AG09319 (cell line): ENCODE results near the gene PFKP.

Experiments used
- DNase-seq: peaks from one replicate; pipeline ENCODE4 v3.0.0-alpha.2; 2010; ENCODE audit warnings: low read depth; ENCODE audit errors: extremely low read depth
- TF ChIP-seq, protein P1 (sequence below): IDR thresholded peaks from 2 replicates; pipeline ENCODE4 v1.5.1; 2011; ENCODE audit warnings: low read depth, mild to moderate bottlenecking, inconsistent platforms, low read length, moderate library complexity

PFKP gene

DNA sequence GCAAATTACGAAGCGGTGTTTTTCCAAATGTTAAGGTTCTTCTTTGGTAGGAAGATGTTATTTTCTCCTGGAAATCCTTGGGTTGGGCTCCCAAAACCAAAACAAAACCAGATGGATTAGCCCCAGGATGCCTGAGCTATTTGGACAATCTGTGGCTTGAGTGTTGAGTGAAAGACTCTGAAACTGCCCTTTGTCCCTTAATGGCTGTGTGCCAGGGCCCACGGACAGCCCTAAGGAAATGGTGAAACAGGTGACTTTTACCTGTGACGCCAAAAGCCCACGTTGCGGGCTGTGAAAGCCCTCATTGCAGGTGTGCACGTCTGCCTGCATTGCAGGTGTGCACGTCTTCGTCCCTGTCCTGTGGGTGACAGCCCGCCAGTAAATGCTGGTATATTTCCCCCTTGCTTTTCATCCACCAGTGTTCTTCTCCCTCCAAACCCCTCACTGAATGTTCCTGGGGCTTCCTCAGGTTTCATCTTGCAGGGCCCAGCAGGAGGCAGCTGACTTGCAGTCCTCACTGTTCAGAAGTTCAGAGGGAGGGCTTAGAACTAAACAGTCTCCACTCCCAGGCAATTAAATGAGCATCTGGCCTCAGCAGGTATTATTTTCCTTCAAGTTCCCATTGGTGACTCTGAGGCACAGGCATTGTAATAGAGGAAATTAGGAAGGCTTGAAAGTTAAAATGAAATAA lies 10.7 kb downstream of the PFKP start:
- no peak for DNase-seq

DNA sequence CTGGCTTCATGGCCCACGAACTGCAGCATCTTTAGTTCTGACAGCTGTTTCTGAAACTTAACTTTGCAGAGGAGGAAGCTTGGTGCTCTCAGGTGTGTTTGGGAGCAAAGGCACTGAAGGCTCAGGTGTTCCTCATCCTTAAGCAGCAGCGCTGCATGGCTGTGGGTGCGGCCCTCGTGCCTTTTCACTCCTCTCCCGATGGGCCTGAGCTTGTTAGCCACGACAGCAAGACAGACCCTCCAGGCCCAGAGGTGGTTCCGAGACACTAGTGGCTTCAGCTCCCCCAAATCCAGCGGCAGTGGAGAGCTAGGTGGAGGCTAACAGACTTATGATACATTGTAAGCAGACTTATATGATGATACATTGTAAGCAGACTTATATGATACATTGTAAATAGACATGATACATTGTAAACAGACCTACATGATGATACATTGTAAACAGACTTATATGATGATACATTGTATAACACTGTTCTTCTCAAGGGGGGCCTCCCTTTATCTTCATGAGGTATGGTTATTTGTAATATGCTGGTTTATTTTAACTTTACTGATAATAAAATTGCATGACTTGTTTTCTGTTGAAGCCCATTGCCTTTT lies 14.1 kb downstream of the PFKP start:
- DNase-seq: no peak
- TF ChIP-seq, protein P1, sequence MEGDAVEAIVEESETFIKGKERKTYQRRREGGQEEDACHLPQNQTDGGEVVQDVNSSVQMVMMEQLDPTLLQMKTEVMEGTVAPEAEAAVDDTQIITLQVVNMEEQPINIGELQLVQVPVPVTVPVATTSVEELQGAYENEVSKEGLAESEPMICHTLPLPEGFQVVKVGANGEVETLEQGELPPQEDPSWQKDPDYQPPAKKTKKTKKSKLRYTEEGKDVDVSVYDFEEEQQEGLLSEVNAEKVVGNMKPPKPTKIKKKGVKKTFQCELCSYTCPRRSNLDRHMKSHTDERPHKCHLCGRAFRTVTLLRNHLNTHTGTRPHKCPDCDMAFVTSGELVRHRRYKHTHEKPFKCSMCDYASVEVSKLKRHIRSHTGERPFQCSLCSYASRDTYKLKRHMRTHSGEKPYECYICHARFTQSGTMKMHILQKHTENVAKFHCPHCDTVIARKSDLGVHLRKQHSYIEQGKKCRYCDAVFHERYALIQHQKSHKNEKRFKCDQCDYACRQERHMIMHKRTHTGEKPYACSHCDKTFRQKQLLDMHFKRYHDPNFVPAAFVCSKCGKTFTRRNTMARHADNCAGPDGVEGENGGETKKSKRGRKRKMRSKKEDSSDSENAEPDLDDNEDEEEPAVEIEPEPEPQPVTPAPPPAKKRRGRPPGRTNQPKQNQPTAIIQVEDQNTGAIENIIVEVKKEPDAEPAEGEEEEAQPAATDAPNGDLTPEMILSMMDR: no peak

More for the DNA sequence above, 10.7 kb downstream of the PFKP start:
- TF ChIP-seq, protein P1: no peak

DNA sequence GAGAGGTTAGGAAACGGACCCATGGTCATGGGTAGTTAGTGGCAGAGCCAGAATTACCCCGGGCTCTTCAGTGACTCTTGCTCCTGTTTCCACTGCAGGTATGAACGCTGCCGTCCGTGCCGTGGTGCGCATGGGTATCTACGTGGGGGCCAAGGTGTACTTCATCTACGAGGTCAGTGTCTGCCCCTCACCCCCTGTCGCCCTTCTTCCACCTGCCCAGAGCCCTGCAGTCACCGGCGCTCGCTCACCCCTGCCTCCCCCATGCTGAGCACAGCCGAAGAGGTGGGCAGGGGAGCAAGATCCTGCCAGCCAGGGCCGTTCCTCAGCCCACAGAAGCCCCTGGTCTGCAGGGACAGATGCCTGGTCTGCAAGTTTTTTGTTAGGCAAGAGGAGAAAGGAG lies 14.9 kb downstream of the PFKP start:
- DNase-seq: no peak
- TF ChIP-seq, protein P1: no peak

DNA sequence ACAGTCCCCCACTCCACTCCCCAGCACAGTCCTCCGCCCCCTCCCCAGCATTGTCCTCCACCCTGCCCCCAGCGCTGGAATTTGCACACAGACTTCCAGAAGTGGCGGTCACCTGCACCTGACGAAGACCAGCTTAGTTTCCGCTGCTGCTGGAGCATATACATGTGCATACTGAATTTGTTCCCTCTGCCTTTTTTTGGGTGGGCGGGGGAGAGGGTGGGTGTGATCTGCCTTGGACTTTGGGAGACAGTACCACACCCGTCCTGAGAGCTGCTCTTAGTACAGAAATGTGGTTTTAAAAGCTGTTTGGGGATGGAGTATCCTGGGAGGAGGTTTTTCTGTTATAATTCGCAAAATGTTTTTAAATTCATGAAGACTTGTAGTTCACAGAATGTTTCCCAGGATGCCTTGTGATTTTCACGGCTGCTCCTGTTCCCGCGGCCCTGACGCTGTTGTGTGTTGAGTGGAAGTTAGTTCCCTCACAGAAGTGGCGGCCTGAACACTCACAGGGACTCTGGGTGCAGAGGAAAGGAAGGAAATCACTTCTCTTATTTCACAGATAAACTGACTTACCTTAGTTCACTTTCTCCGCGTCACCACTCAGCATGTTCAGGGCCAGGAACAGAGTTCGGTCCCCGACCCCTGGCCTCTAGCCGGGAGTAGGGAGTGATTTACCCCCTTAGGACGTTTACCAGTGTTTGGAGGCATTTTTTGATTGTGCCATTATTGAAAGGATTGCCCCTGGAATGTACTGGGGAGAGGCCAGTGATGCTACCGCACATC lies 18.6 kb downstream of the PFKP start:
- no peak for DNase-seq
- TF ChIP-seq, protein P1: no peak

DNA sequence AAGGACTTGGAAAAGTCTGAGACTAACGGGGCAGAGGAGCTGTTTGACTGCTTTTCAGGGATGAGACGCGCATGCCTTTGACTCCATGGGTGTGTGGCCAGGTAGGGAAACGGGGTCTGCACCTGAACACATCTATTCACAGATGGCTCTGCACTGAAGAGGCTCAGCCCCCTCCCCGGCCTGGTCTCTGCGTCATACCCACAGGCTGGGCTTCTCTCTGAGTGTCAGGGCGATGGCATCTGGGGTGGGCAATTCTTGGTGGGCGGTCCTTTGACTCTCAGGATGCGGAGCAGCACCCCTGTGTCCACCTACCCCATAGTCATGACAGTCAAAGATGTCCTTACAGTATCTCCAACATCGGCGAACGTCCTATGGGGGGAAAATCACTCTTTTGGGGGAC lies 23.0 kb downstream of the PFKP start:
- TF ChIP-seq, protein P1: no peak
- no peak for DNase-seq

DNA sequence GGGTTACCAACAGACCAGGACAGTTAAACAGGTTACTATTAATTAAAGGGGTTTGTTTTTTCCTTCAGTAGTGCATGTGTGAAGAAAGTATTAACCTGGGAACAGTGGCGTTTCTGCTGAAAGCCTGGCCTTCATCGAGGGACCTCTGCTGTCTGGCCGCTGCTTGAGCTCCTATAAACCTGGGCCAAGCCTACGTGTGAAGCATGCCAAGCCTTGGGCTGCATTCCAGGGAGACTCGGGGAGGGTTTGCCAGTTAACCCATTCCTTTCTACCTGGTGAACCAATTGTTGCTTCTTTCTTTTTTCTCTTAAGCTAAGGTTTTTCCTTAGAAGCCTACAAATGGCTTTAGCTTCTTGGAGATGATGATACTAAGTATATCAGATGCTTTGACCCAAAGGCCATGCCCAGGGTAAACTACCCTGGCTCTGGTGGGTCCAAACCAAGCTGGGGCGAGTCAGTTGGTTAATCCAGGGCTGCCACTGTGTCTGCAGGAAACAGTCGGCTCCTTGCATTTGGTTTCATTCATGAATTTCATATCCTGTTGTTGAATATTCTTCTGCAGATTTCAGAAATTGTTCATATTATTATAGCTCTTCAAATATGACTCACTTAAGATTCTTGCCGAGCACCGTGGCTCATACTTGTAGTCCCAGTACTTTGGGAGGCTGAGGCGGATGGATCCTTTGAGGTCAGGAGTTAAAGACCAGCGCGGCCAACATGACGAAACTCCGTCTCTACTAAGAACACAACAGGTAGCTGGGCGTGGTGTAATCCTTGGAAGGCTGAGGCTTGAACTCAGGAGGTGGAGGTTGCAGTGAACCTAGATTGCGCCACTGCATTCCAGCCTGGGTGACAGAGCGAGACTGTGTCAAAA lies 23.8 kb downstream of the PFKP start:
- no peak for DNase-seq
- TF ChIP-seq, protein P1: no peak
